NCI-H2029 (cell line): Measurements from ENCODE around the gene PIMREG.

ENCODE experiments used
- DNase-seq: peaks from one replicate; lab custom pipeline; 2025; lab: John Stamatoyannopoulos, UW

Gene PIMREG

GRCh38 chr17:6437956-6438355 is 6.3 kb upstream of the PIMREG start:
- no peak for DNase-seq

- DNase-seq: no peak
Observed at GRCh38 chr17:6439951-6440350, 4.3 kb upstream of the PIMREG start.

- no peak for DNase-seq
Observed at GRCh38 chr17:6442775-6443174, 1.5 kb upstream of the PIMREG start.

GRCh38 chr17:6444571-6445335 is 498 bp downstream of the PIMREG start:
- no peak for DNase-seq

DNA sequence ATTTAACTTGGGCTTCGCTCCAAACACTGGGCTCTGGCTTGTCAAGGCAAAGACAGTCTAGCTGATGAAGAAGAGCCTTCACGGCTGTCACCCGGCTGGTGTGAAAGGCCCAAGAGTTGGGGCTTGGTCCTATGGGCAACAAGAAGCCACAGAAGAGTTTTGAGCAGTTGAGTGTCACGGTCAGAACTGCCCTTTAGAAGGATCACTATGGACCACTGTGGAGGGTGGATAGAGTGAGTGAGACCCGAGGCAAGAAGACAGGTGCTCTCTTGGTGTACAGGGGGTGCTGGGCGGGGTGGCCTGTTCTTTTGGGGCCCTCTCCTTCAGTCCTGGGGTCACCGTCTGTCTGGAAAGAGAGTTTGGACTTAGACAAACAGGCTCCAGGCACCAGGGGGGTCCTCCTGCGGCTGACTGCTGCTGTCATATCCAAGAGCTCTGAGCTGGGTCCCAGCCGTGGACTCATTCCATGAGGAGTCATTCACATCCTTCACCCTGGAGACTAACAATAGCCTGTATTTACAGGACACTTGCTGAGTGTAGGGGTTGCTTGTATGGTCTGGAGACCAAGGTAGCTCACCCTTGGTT is 2.4 kb downstream of the PIMREG start:
- DNase-seq: no peak

- DNase-seq: no peak
Observed at GRCh38 chr17:6448473-6448872, 4.2 kb downstream of the PIMREG start.

GRCh38 chr17:6449307-6449706 is 5.1 kb downstream of the PIMREG start:
- DNase-seq: no peak

DNA sequence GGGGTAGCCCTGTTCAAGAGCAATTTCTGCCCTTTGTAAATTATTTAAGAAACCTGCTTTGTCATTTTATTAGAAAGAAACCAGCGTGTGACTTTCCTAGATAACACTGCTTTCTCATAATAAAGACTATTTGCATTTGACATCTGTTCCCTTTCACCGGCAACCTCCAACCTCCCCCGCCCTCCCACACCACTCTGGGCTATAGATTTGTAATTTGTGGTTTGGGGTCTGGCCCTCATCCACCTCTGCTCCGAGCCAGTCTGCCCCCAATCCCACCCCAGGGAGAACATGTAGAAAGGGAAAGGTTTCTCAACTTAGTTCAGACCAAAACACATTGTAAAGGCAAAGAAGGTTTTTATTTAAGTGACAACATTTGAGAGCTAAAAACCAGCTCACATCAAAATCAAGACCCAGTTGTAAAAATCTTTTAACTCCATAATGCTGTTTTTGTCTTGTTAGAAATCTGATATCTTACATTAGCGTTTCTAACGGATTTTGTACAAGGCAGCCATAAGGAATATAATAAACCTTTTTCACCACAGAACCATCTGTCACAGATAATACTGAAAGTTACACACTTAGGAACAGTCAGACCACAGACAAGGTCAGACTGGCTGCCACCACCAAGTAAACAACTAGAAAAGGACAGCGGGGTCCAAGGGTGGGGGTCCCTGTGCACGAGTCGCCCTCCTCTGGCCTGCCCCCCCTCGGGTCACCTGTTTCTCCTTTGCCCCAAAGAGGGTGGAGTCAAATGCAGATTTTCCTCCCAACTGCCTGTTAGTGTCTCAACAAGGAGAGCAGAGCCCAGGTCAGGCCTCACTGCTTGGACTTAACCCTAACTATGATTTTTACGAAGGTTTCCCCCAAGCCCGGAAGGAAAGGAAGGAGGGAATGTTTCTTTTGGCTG is 6.9 kb downstream of the PIMREG start:
- no peak for DNase-seq

DNA sequence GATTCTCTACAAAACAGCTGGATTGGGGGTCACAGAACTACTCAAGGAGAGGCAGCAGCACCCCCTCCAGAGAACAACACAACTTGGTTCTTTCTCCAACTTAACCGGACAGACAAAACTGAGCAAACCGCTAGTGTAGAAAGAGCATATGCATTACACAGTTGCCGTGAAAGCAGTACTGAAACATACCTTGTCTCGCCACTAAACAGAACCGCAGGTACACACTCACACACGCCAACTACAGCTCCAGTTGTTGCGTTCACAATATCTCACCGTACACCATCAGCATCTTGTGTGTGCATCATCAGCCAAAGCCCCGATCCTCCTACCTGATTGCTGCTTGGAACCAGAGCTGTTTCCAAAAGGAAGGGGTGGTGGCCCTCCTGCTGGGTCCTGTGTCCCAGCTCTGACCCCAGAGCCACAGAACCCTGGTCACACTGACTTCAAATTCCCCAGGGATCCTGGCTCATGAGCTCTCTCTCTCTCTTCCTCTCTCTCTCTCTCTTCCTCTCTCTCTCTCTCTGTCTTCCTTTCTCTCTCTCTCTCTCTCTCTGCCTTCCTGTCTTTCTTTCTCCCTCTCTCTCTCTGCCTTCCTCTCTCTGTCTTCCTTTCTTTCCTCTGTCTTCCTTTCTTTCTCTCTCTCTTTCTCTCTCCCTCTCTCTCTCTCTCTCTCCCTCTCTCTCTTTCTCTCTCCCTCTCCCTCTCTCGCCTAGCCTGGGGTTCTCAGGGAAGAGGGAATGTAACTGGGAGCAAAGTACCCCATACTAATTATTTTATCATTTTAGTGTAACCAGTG is 8.4 kb downstream of the PIMREG start:
- no peak for DNase-seq

GRCh38 chr17:6453279-6454024 is 9.2 kb downstream of the PIMREG start:
- no peak for DNase-seq

DNA sequence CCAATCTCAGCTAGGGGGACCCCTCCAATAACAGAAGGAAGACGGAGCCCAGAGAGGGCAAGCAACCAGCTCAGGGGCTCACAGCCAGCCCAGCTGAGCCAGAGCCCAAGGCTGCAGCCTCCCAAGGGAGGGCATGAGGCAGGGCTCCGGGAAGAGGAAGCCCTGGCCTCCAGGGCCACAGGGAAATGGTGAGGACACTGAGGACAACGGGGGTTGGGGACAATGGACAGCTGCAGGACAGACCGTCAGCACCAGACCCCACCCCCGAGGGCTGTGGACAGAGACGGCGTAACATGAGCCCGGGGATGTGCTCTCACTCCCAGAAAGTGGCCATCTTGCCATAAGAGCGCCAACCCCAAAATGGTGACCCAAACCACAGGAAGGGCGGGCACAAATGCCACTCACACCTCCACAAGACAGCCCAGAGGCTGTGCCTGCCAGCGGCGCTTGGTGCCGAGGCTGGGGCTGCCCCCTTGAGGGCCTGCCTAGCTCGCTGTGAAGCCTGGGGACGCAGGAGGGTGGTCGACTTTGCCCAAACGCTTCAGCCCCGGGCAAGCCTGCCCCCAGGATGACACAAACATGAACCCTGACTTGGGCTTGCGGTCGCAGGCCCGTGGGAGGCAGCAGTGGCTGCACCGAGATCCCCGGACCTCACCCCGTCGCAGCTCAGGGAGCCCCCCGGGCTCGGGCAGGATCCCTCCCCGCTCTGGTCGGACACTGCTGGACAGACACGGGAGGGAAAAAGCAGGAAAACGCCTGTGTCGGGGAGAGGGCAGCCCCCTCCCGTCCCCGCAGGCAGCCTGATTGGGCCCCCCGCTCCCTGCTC is 10.5 kb downstream of the PIMREG start:
- DNase-seq: no peak

- peak; percentile 63 for DNase-seq
Observed at GRCh38 chr17:6455321-6455705, 11.1 kb downstream of the PIMREG start.

DNA sequence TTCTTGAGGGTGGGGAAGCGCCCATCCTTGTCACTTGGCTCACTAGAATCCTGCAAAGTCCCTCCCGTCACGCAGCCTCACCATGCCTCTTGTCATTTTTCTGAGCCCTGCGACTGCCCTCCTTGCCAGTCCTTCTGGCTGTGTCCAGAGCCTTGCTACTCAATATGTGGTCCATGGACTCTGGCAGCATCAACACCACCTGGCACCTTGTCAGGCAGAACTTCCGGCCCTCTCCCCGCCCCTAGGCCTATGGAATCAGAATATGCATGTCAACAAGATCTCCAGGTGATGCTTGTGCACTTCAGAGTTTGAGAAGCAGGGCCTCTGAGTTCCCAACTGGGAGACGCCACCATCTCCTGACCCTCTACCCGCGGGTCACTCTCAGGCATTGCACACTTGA is 12.1 kb downstream of the PIMREG start:
- DNase-seq: peak; percentile 28

DNA sequence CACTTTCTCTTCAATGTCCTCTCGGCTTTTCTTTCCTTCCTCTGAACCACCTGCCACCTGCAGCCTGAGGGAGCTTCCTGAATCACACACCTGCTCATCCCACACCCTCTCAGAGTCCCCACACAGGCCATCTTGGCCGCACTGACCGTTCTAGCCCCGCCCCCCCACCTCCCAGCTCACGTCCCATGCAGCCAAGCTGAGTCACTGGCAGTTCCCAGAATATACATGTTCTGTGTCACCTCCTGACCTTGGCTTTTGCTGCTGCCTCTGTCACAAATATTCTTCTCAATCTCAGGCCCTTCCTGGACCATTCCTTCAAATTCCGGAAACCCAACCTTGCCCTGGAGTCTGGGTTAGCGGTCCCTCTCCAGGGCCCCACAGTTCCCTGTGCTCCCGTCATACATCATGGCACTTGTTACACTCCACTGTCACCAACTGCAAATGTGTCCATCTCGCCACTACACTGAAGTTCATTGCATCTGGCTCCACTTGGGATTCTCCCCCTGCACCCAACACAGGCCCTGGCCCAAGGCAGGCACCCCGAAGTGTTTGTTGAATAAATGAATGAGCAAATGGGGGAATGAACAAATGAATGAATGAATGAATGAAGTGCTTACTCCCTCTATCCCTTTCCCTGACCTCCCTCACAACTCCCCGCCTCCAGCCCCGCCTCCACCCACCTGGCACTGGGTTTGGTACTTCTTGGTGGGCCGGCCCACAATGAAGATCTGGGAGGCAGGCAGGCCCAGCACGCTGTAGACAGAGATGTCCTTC is 12.8 kb downstream of the PIMREG start:
- DNase-seq: peak; percentile 23

DNA sequence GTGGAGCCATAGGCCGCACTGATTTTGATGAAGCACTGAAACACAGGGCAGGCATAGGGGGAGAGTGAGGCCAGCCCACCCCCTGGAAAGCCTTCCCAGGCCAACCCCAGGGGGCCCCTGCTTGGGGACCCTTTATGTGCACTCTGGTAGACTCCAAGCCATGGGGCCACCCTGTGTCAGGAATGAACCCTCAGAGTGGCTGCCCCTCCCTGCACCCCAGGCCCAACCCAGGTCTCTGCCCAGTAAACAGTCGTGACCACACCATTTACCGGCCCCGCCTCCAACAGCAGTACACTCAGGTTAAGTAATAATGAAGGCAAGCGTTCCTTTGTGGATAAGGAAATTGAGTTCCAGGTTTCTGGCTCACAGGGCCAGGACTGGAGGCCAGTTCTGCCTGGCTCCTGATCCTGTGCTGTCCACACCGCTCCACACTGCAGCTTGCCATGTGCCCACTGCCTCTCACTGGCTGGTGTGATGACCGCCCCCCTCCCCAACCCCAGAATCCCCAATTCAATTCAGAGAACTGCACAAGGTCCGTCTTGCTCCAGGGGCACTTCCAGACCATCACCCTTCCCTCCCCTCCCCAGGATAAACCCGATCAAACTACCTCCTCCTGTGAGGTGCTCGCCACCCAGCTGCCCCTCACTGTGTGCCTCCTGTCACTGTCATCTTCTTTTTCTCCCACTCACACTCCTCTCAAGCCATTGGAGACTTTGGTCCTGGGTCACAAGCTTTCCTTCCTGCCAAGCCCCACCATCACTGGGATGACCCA is 13.6 kb downstream of the PIMREG start:
- no peak for DNase-seq

GRCh38 chr17:6458460-6458950 is 14.2 kb downstream of the PIMREG start:
- no peak for DNase-seq

DNA sequence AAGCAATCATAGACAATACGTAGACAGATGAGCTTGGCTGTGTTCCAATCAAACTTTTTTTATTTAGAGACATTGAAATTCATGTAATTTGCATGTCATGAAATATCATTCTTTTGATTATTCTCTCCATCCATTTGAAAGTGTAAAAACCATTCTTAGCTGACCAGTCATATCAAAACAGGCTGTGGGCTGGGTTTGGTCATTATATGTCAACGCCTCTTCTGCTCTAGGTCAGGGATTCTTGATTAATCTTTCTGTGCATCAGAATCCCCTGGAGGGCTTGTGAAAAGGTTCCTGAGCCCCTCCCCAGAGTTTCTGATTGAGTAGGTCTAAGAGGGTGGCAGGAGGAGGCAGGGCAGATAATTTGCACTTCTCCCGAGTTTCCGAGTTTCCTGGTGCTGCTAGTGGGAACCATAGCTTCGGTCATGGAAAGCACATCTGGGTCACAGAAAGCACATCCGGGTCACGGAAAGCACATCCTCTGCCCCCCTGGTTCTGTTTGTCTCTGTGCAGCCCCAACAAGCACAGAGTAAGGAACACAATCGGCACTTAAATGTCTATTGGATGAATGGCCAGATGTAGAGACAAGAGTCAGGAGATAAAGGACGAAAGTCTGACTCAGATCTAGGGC is 16.4 kb downstream of the PIMREG start:
- no peak for DNase-seq

DNA sequence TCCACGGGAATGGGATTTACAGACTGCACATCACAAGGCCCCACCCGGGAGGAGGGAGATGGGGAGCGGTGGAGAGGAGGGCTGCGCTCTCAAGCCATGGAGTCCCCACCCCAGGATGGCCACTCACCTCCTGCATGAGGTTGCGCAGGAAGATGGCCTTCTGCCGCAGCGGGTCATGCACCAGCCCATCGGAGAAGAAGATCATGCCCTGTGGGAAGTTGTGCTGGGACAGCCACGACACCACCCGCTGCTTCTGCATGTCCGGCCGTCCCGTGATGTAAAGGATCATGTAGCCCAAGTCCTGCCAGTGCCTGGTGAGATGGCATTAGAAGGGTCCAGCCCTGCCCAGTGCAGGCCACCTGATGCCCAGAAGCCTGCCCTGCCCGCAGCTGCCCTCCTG is 17.0 kb downstream of the PIMREG start:
- no peak for DNase-seq
